Measurements from ENCODE around the gene ATG9A. TPM values are rescaled to one million over a fixed set of nuclear protein-coding genes. Genes with fewer than 3 reads are reported as not detected.

ATG9A gene
- total and polyA plus RNA-seq, 2 of the 8 experiments (the other 6 are each of a cell fraction or from before 2014, with no cell fraction given): 43.6 to 66.8 TPM

GRCh38 chr2:219245899-219246230 lies 16.4 kb upstream of the ATG9A start:
- Histone ChIP-seq H3K4me1 (replicated peaks in 1 of 4; ENCODE audit: control insufficient read depth in 3 of 4, insufficient read depth in 4 of 4, low read length in 3 of 4) (peaks cover 0 to 5% (median 3%) of the 10 kb centered on the region in 4 experiments; a peak in 3 of 7 replicates), H2BK12ac (ENCODE audit: low read depth, low read length) (peak overlapping the region; percentile 90; the same call in 1 of the 2 replicates), H3K23ac (ENCODE audit: insufficient read length) (no peak overlapping the region), H4K20me1 (replicated peaks in 1 of 2; ENCODE audit: control insufficient read depth in 1 of 2, insufficient read depth in 2 of 2, low read length in 2 of 2) (no peaks in the 10 kb centered on the region), H3K56ac (replicated peaks; ENCODE audit: insufficient read length, low read depth, low read length) (no peak overlapping the region), H2BK5ac (ENCODE audit: low read depth, low read length) (peak overlapping the region; percentile 96; the same call in 1 of the 2 replicates), H3K18ac (ENCODE audit: extremely low read depth, low read length) (no peak overlapping the region), H2BK15ac (ENCODE audit: low read length) (no peak overlapping the region), H3K9me3 (ENCODE audit: insufficient read depth in 2 of 2, low read depth in 1 of 2, low read length in 1 of 2) (no peaks in the 10 kb centered on the region), H4K8ac (ENCODE audit: extremely low read depth, insufficient read depth, low read length) (peak overlapping the region; percentile 100), H3K23me2 (ENCODE audit: low read depth, low read length) (peaks cover 8% of the 10 kb centered on the region), H4K91ac (replicated peaks; ENCODE audit: insufficient read length, low read length) (no peak overlapping the region), H2AK5ac (ENCODE audit: low read depth, low read length) (peak overlapping the region; percentile 70; the same call in 1 of the 2 replicates), H2BK20ac (ENCODE audit: low read length) (no peak overlapping the region), H3K79me1 (ENCODE audit: low read depth, low read length) (0 out of 2 replicates have a peak, but pooled peaks cover 5% of the 10 kb centered on the region), H2AFZ (ENCODE audit: low read length) (no peak overlapping the region), H3K14ac (ENCODE audit: insufficient read length) (no peak overlapping the region), H4K5ac (ENCODE audit: insufficient read length, low read depth, low read length) (peak overlapping the region; percentile 31), H3K4me2 (ENCODE audit: insufficient read depth in 1 of 2, low read depth in 2 of 2, low read length in 2 of 2) (peak overlapping the region; percentile 91 to 98), H3K27ac (ENCODE audit: low read depth, low read length) (peak overlapping the region; percentile 91), H2BK120ac (replicated peaks; ENCODE audit: low read depth, low read length) (no peak overlapping the region), H3K79me2 (ENCODE audit: control insufficient read depth in 1 of 2, insufficient read depth in 2 of 2, low read length in 2 of 2) (peaks cover 0 to 5% of the 10 kb centered on the region in 2 experiments; a peak in 1 of 4 replicates), H3K4ac (replicated peaks; ENCODE audit: insufficient read length, low read depth, low read length) (no peak overlapping the region), H3K36me3 (ENCODE audit: control insufficient read depth in 2 of 4, insufficient read depth in 4 of 4, low read length in 3 of 4) (peaks cover 0 to 9% (median 5%) of the 10 kb centered on the region in 4 experiments; a peak in 5 of 8 replicates), H3K27me3 (replicated peaks in 1 of 4; ENCODE audit: control insufficient read depth in 3 of 4, extremely low read depth in 1 of 4, insufficient read depth in 3 of 4, low read length in 3 of 4) (no peaks in the 10 kb centered on the region), H3K4me3 (ENCODE audit: extremely low read depth in 1 of 4, insufficient read depth in 2 of 4, low read depth in 3 of 4, low read length in 4 of 4) (peak overlapping the region; percentile 74 to 81 (median 80)), H3K9ac (replicated peaks in 1 of 4; ENCODE audit: extremely low read depth in 1 of 4, low read depth in 3 of 4, low read length in 3 of 4) (peak overlapping the region; percentile 91 to 99 (median 94))
- FAIRE-seq: no peak
- POLR2A ChIA-PET (ENCODE audit: partially characterized antibody): interaction anchor here (1.0 to 14.9 kb wide), 22 partner anchors 9 to 142 kb away, joined by 3 to 190 read pairs (median 4); partner anchors contain the start of genes ABCB6, ANKZF1, ATG9A and CNPPD1
- CTCF ChIA-PET (ENCODE audit: partially characterized antibody): interaction anchor here (1.1 to 3.0 kb wide), 14 partner anchors 8 to 108 kb away, joined by 3 to 24 read pairs (median 4); partner anchors contain the start of genes ANKZF1, ATG9A, DNAJB2 and NHEJ1
- no peak for DNase-seq (ENCODE audit: low read depth in 1 of 2, low spot score in 2 of 2)
- 54% methylated on average over 10 of the region's 10 CpGs; no CpG with 5 or more reads in 1 of the 2 experiments for WGBS, 2 experiments (ENCODE audit: extremely low coverage in 1 of 2, insufficient coverage in 1 of 2, insufficient read length in 1 of 2, insufficient replicate concordance in 2 of 2, low coverage in 1 of 2, low lambda C conversion rate in 2 of 2, missing lambda C conversion rate in 1 of 2)
- no peak for TF ChIP-seq ATF3 (IDR thresholded peaks at IDR 0.05; ENCODE audit: insufficient read depth, low read depth, low read length)
- TF ChIP-seq EGR1 (IDR thresholded peaks at IDR 0.05; ENCODE audit: borderline replicate concordance, low read depth, low read length): no peak
